Erythroblast (primary cell): ENCODE results near the gene PRIM2.

Experiments
- GATA1 ChIP-seq: IDR thresholded peaks from 2 replicates; pipeline ENCODE4 v1.6.1; 2011; ENCODE audit warnings: low read depth, mild to moderate bottlenecking, control low read depth, low read length, moderate library complexity
- POLR2A ChIP-seq: IDR thresholded peaks from 2 replicates; pipeline ENCODE4 v1.6.1; 2011; ENCODE audit warnings: mild to moderate bottlenecking, low read length

DNA sequence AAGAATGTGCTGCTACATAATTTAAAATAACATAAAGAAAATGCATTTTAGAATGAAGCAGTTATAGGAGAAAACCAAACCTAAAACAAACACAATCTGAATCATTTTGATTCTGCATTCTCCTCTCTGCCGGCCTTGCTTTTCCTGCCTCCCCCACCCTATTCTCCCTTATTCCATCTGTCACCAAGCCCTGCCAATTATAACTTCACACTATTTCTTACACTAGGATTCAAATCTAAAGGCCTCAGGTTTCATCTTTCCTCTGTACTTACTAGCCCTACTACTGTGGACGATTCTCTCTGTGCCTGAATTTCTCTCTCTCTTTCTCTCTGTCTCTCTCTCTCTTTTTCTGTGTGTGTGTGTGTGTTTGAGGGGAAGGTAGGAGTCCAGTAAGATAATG is 18.7 kb upstream of the PRIM2 start:
- no peak for TF ChIP-seq POLR2A
- TF ChIP-seq GATA1 = no peak
